ENCODE results near the gene ZMYND10. TPM values are rescaled to one million over a fixed set of nuclear protein-coding genes. Genes with fewer than 3 reads are reported as not detected.
A peak's percentile ranks its signal among the peaks of the same experiment; 100 is the strongest.

Gene ZMYND10
- total and polyA plus RNA-seq, 9 of the 15 experiments (the other 6 are each of a cell fraction or from before 2014, with no cell fraction given), result 0.20 to 2.8 (median 0.70) TPM

DNA sequence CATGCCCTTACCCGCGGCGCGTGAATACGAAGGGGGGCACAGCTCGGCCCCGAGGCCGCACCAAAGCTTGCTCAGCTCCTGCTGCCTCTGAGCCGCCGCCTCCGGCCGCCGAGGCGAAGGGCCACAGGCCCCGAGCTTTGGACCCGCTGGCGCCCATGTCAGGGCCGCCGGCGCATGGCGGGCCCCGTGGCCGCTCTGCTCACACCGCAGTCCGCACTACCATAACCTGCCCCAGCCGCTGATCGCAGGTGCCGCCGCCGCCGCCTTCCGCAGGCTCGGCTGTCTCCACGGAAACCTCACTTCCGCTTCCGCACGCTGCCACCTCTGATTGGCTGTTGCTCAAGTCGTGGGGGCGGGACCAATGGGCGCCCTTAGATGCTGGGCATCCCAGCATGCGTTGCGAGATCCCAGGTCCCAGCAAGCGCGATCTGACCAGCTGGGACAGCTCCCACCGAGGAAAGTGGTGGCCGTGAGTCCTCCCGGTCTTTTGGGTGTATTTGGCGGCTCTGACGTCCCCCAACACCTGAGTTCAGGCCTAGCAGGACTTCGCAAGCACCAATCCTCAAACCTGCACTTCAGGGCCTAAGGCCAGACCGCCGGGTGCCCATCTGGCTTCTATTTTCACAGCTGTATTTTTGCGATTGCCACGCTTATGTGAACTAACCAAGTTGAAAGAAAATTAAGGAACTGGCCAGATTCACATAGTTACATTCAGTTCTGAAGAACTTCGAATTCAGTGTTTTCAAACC lies 17.4 kb downstream of the ZMYND10 start, which contains the start of gene TUSC2 (continued):
- TF ChIP-seq, protein P1, sequence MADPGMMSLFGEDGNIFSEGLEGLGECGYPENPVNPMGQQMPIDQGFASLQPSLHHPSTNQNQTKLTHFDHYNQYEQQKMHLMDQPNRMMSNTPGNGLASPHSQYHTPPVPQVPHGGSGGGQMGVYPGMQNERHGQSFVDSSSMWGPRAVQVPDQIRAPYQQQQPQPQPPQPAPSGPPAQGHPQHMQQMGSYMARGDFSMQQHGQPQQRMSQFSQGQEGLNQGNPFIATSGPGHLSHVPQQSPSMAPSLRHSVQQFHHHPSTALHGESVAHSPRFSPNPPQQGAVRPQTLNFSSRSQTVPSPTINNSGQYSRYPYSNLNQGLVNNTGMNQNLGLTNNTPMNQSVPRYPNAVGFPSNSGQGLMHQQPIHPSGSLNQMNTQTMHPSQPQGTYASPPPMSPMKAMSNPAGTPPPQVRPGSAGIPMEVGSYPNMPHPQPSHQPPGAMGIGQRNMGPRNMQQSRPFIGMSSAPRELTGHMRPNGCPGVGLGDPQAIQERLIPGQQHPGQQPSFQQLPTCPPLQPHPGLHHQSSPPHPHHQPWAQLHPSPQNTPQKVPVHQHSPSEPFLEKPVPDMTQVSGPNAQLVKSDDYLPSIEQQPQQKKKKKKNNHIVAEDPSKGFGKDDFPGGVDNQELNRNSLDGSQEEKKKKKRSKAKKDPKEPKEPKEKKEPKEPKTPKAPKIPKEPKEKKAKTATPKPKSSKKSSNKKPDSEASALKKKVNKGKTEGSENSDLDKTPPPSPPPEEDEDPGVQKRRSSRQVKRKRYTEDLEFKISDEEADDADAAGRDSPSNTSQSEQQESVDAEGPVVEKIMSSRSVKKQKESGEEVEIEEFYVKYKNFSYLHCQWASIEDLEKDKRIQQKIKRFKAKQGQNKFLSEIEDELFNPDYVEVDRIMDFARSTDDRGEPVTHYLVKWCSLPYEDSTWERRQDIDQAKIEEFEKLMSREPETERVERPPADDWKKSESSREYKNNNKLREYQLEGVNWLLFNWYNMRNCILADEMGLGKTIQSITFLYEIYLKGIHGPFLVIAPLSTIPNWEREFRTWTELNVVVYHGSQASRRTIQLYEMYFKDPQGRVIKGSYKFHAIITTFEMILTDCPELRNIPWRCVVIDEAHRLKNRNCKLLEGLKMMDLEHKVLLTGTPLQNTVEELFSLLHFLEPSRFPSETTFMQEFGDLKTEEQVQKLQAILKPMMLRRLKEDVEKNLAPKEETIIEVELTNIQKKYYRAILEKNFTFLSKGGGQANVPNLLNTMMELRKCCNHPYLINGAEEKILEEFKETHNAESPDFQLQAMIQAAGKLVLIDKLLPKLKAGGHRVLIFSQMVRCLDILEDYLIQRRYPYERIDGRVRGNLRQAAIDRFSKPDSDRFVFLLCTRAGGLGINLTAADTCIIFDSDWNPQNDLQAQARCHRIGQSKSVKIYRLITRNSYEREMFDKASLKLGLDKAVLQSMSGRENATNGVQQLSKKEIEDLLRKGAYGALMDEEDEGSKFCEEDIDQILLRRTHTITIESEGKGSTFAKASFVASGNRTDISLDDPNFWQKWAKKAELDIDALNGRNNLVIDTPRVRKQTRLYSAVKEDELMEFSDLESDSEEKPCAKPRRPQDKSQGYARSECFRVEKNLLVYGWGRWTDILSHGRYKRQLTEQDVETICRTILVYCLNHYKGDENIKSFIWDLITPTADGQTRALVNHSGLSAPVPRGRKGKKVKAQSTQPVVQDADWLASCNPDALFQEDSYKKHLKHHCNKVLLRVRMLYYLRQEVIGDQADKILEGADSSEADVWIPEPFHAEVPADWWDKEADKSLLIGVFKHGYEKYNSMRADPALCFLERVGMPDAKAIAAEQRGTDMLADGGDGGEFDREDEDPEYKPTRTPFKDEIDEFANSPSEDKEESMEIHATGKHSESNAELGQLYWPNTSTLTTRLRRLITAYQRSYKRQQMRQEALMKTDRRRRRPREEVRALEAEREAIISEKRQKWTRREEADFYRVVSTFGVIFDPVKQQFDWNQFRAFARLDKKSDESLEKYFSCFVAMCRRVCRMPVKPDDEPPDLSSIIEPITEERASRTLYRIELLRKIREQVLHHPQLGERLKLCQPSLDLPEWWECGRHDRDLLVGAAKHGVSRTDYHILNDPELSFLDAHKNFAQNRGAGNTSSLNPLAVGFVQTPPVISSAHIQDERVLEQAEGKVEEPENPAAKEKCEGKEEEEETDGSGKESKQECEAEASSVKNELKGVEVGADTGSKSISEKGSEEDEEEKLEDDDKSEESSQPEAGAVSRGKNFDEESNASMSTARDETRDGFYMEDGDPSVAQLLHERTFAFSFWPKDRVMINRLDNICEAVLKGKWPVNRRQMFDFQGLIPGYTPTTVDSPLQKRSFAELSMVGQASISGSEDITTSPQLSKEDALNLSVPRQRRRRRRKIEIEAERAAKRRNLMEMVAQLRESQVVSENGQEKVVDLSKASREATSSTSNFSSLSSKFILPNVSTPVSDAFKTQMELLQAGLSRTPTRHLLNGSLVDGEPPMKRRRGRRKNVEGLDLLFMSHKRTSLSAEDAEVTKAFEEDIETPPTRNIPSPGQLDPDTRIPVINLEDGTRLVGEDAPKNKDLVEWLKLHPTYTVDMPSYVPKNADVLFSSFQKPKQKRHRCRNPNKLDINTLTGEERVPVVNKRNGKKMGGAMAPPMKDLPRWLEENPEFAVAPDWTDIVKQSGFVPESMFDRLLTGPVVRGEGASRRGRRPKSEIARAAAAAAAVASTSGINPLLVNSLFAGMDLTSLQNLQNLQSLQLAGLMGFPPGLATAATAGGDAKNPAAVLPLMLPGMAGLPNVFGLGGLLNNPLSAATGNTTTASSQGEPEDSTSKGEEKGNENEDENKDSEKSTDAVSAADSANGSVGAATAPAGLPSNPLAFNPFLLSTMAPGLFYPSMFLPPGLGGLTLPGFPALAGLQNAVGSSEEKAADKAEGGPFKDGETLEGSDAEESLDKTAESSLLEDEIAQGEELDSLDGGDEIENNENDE (IDR thresholded peaks at IDR 0.05; ENCODE audit: low read depth, low read length), result no peak
- TF ChIP-seq CSDE1 (IDR thresholded peaks at IDR 0.05), result no peak
- TF ChIP-seq, protein P2, sequence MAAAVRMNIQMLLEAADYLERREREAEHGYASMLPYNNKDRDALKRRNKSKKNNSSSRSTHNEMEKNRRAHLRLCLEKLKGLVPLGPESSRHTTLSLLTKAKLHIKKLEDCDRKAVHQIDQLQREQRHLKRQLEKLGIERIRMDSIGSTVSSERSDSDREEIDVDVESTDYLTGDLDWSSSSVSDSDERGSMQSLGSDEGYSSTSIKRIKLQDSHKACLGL (CRISPR knock-in tag; IDR thresholded peaks at IDR 0.05; ENCODE audit: borderline replicate concordance, poor library complexity, severe bottlenecking), result no peak
- peak; percentile 59 for TF ChIP-seq TAF1 (IDR thresholded peaks at IDR 0.05; ENCODE audit: control insufficient read depth, extremely low read depth, insufficient read depth, low read length, severe bottlenecking)
- peak; percentile 73 for TF ChIP-seq DACH1 (IDR thresholded peaks at IDR 0.05; ENCODE audit: partially characterized antibody)
- peak; percentile 92 for TF ChIP-seq CREM (IDR thresholded peaks at IDR 0.05; ENCODE audit: low read depth)
- no peak for TF ChIP-seq ZNF311 (CRISPR knock-in tag; IDR thresholded peaks at IDR 0.05)
- TF ChIP-seq, protein P3, sequence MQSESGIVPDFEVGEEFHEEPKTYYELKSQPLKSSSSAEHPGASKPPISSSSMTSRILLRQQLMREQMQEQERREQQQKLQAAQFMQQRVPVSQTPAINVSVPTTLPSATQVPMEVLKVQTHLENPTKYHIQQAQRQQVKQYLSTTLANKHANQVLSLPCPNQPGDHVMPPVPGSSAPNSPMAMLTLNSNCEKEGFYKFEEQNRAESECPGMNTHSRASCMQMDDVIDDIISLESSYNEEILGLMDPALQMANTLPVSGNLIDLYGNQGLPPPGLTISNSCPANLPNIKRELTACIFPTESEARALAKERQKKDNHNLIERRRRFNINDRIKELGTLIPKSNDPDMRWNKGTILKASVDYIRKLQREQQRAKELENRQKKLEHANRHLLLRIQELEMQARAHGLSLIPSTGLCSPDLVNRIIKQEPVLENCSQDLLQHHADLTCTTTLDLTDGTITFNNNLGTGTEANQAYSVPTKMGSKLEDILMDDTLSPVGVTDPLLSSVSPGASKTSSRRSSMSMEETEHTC (IDR thresholded peaks at IDR 0.05), result no peak
- peak; percentile 76; the same call in 1 of the 2 replicates for TF ChIP-seq KAT7 (CRISPR knock-in tag; IDR thresholded peaks at IDR 0.05; ENCODE audit: borderline replicate concordance)
- TF ChIP-seq KAT2B (IDR thresholded peaks at IDR 0.05; ENCODE audit: low read depth, low read length), result no peak
- TF ChIP-seq ZNF143 (CRISPR knock-in tag; IDR thresholded peaks at IDR 0.05), result peak; percentile 80

All from K562 (cell line).